Kidney epithelial cell (primary cell): Measurements from ENCODE around the gene NAGPA. TPM values are rescaled to one million over a fixed set of nuclear protein-coding genes. Genes with fewer than 3 reads are reported as not detected.

Source experiments
- DNase-seq: peaks from one replicate; pipeline ENCODE4 v3.0.0-alpha.2; 2010; ENCODE audit warnings: low read depth
- H3K27me3 ChIP-seq: 2 replicates; pipeline ENCODE4 v1.6.0; 2011; ENCODE audit warnings: low read length; ENCODE audit not compliant: control insufficient read depth, insufficient read depth
- H3K36me3 ChIP-seq: 2 replicates; pipeline ENCODE4 v1.5.1; 2011; ENCODE audit warnings: low read length; ENCODE audit not compliant: control insufficient read depth, insufficient read depth
- H3K4me3 ChIP-seq: 2 replicates; pipeline ENCODE4 v1.5.1; 2011; ENCODE audit warnings: low read depth, mild to moderate bottlenecking, control low read depth, low read length
- CTCF ChIP-seq: IDR thresholded peaks from 2 replicates; pipeline ENCODE4 v1.5.1; 2011; ENCODE audit warnings: mild to moderate bottlenecking, moderate library complexity, low read length, control low read depth, inconsistent platforms; ENCODE audit not compliant: insufficient read depth, poor library complexity, severe bottlenecking
- total RNA-seq: library from RNA; depleted of rRNA; stranded (reverse); fragments of >200 nt; gene quantifications from 2 replicates; pipeline ENCODE4 v1.2.3, GENCODE V29; 2015

The NAGPA gene
- total RNA-seq, 1 donor from 2014 or later, result 40.0 TPM

GRCh38 chr16:5019775-5020174, 14.0 kb downstream of the NAGPA start:
- DNase-seq, result no peak
- H3K4me3 ChIP-seq, result no peak overlapping the region
- peaks cover 3% of the 10 kb centered on the region for H3K27me3 ChIP-seq
- H3K36me3 ChIP-seq, result no peaks in the 10 kb centered on the region
- no peak for TF ChIP-seq CTCF

- H3K27me3 ChIP-seq, result peaks cover 3% of the 10 kb centered on the region
- TF ChIP-seq CTCF, result no peak
- no peak overlapping the region for H3K4me3 ChIP-seq
- no peak for DNase-seq
- no peaks in the 10 kb centered on the region for H3K36me3 ChIP-seq
These were observed 14.9 kb downstream of the NAGPA start for GRCh38 chr16:5018793-5019192.

GRCh38 chr16:5017678-5017969, 16.1 kb downstream of the NAGPA start:
- Histone ChIP-seq H3K27me3 (peaks cover 3% of the 10 kb centered on the region), H3K36me3 (no peaks in the 10 kb centered on the region), H3K4me3 (no peak overlapping the region)
- TF ChIP-seq CTCF, result no peak
- DNase-seq, result no peak

GRCh38 chr16:5016967-5017677, 16.6 kb downstream of the NAGPA start:
- DNase-seq, result no peak
- Histone ChIP-seq H3K27me3 (peaks cover 5% of the 10 kb centered on the region), H3K36me3 (no peaks in the 10 kb centered on the region), H3K4me3 (no peak overlapping the region)
- TF ChIP-seq CTCF, result no peak

- no peak overlapping the region for H3K4me3 ChIP-seq
- TF ChIP-seq CTCF, result no peak
- H3K27me3 ChIP-seq, result peaks cover 13% of the 10 kb centered on the region
- DNase-seq, result no peak
- no peaks in the 10 kb centered on the region for H3K36me3 ChIP-seq
These were observed 17.8 kb downstream of the NAGPA start for GRCh38 chr16:5015887-5016286.

GRCh38 chr16:5015351-5015750, 18.4 kb downstream of the NAGPA start:
- DNase-seq, result no peak
- Histone ChIP-seq H3K4me3 (no peak overlapping the region), H3K27me3 (peaks cover 15% of the 10 kb centered on the region), H3K36me3 (no peaks in the 10 kb centered on the region)
- no peak for TF ChIP-seq CTCF
